Myocyte (in vitro differentiated cells): ENCODE measurements around the gene PRR29. TPM values are rescaled to one million over a fixed set of nuclear protein-coding genes. Genes with fewer than 3 reads are reported as not detected.

Experiments used
- DNase-seq: peaks from one replicate; pipeline ENCODE4 v3.0.0-alpha.2; 2012; ENCODE audit warnings: low read depth
- polyA plus RNA-seq: library from polyadenylated mRNA; unstranded; fragments of >200 nt; gene quantifications from one replicate; pipeline ENCODE4 v1.2.1, GENCODE V29; 2012; ENCODE audit warnings: missing spikeins
- total RNA-seq: library from RNA; depleted of rRNA; stranded (reverse); fragments of >200 nt; gene quantifications from 2 replicates; pipeline ENCODE4 v1.2.3, GENCODE V29; 2014

The PRR29 gene
- total RNA-seq, result 0.08 and 0.26 TPM in 2 replicates
- 0.06 TPM for polyA plus RNA-seq

- DNase-seq, result peak; percentile 71
Observed at GRCh38 chr17:63998050-63998720, at the start of gene PRR29. PRR29 (plus strand) TSS chr17:63998351; CDS start chr17:63998365, 14 bp downstream.

DNA sequence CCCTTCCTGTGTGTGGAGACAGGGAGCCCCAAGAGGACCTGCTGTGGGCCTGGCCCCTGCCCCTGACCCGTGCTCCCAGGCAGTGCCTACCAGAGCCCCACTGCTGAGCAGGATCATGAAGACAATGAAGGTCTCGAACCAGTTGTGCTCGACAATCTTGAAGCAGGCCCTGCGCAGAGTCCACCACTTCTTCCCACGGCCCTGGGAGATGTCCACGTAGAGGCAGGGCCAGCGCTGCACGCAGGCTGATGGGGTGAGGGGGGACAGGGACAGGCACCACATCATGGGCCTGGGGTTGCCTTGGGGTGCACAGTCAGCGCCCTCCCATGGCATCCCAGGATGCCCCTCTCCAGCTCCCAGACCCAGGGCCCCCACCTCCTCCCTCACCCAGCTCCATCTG is 49.6 kb upstream of the PRR29 start:
- DNase-seq, result no peak

GRCh38 chr17:63949576-63950250 is 48.4 kb upstream of the PRR29 start:
- peak; percentile 18 for DNase-seq

- DNase-seq, result no peak
Observed at GRCh38 chr17:63950940-63951907, 46.9 kb upstream of the PRR29 start.

GRCh38 chr17:63954402-63955063 is 43.6 kb upstream of the PRR29 start:
- DNase-seq, result peak; percentile 76

DNA sequence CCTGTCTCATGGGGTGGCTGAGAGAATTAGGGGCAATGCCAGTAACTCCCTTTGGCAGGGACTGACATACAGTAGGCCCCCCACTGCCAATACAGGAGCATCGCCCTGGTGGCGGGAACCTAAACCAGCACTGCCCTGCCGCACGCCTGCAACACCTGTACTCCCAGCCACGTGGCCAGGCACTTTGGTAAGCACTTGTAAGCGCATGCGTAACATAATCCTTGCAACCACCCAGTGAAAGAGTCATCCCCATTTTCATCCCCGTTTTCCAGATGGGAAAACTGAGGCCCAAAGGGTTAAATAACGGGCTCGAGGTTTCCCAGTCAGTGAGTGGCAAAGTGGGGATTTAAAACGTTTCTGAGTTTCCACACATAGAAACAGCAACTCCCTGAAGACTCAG is 42.9 kb upstream of the PRR29 start:
- no peak for DNase-seq

- no peak for DNase-seq
Observed at GRCh38 chr17:63955791-63956190, 42.4 kb upstream of the PRR29 start.

DNA sequence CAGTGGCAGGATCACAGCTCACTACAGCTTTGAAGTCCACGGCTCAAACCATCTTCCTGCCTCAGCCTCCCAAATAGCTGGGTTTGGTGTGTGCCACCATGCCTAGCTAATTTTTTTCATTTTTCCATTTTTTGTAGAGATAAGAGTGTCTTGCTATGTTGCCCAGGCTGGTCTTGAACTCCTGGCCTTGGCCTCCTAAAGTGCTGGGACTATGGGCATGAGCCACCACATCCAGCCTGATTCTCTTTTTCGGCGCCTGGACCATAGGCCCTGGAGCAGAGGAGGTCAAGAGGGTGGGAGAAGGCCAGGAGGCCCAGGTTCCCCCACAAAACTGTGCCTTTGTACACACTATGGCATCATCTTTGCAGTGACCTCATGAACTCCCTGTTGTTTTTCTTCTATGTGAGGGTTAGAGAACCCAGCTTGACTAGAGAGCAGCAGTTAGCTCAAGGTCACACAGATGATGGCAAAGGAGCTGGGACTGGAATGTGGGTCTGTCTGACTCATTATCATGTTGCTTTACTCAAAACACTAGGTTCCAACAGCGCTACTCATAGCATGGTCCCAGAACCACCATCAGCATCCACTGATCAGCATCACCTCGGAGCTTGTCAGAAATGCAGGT is 41.7 kb upstream of the PRR29 start:
- peak; percentile 40 for DNase-seq

DNA sequence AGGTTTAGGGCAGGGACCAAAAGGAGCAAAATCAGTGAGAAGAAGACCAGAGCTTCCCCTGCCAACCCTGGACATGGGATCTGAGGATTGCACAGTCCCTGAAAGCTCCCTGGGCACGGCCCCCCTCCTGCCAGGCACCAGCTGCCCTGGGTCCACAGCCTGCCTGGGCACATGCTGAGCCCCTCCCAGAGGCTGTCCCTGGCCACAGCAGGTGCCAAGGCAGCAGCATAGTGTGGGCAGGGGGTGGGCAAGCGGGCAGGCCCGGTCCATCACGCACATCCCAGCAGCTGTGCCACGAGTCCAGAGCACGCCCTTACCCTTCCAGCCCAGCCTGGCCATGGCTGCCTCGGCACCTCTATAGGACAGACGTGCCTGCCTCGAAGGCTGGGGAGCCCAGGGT is 38.1 kb upstream of the PRR29 start:
- peak; percentile 96 for DNase-seq

DNA sequence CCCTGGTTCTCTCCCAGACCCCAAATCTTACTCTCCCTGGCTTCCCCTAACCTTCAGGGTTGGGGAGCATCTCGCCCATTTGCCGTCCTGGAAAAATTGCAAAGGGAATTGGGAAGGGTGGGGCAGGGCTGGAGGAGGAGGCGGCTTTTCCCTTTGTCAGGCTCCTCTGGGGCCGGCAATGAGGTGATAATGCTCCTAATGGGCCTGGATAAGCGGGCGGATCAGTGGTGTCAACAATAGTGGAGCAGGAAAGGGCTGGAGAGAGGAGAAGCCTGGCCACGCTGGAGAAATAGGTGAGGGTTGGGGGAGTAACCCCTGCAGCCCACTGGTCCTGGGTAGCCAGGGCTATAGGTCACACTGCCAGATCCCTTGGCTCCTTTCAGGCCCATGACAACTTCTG is 37.7 kb upstream of the PRR29 start:
- DNase-seq, result no peak

GRCh38 chr17:63961355-63962212 is 36.6 kb upstream of the PRR29 start:
- peak; percentile 78 for DNase-seq

DNA sequence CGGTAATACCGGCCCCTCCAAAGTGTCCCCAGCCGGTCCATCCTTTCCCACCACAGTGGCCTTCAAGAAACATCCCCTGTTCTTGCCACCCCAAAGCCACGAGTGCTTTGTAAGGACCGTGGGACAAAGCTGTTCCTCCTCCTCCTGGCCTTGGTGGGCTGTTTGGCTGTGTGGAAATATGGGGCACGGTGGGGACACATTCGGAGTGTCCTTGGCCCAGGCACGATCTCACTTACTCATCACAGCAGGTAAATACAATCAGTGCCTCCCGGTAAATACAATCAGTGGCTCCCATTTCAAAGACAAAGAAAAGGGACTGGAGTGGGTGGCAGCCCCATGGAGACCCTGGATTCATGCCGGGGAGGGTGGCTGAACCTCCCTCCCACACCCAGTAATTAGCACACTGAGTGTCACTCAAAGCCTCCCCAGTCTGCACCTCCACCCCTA is 35.8 kb upstream of the PRR29 start:
- no peak for DNase-seq

- no peak for DNase-seq
Observed at GRCh38 chr17:63963123-63963522, 35.0 kb upstream of the PRR29 start.

DNA sequence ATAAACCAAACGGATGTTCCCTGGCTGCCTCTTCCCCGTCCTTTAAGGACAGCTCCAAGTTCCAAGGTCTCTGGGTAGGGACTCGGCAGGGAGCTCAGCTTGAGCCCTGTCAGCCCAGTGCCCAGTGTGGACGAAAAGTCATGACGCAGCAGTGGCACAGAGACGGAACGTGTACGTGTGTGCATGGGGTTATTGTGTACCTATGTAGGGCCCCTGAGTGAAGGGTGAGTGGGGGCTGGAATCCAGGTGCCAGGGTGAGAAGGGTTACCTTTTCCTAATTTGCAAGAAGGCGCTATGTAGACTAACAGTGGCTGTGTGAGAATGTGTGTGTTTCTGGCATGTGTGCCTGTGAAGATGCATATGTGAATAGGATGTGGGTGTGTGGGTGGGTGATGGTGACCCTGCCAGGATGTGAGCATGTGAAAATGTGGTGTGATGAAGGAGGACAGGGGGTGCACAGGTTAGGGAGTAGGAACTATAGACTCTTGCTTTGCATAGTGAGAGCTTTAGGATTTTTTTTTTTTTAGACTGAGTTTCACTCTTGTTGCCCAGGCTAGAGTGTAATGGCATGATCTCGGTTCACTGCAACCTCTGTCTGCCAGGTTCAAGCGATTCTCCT is 31.4 kb upstream of the PRR29 start:
- DNase-seq, result no peak

DNA sequence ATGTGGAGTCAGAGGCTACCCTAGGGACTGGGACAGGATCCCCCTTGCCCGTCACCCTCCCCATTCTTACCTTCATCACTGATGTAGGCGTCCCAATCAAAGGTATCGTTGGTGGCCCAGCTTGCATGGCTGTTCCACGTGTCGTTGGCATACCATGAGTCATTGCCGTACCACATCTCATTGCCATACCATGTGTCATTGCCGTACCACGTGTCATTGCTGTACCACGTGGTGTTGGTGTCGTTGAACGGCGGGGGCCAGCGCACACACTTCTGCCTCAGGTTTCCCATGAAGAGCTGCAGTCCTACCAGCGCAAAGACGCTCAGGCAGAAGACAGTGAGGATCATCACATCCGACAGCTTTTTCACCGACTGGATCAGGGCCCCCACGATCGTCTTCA is 30.2 kb upstream of the PRR29 start:
- DNase-seq, result no peak

DNA sequence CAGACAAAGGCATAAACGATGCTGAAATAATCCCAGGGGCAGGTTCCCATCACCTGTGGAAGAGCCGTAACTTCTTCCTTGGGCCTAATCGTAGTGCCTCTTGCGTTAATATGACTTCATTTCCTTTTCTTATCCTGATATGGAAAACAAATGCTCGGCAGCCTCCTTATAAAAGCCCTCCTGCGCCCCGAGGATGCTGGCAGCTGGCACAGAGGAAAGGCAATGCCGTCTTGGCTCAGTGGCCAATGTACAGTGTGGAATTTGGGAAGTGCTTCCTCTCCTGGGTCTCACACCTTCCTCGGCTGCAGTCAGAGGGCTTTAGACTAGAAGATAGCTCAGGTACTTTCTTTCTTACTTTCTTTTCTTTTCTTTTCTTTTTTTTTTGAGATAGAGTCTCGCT is 28.9 kb upstream of the PRR29 start:
- no peak for DNase-seq

DNA sequence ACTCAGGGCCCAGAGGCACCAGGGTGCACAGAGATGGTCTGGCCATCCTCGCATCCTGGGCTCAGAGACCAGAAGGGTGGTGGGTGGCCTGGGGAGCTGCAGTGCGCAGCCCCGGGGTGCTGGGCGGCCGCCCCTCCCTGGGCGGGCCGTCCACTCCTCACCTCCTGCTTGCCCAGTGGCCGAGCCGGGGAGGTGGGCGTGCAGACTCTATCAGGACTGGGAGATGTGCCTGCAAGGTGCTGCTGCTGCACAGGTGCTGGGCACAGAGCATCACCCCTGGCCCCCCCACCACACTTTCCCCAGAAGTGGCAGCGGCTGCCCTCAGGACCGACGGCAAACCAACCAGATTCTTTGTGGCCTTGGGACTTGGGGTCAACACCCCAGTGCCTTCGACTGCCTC is 25.4 kb upstream of the PRR29 start, which contains the start of gene SCN4A:
TSS of gene SCN4A (minus strand) at position 123 of the 400 bp plus-strand sequence. CDS start at position 46, 77 bp downstream.
- no peak for DNase-seq

GRCh38 chr17:63973247-63973646 is 24.9 kb upstream of the PRR29 start:
- no peak for DNase-seq

GRCh38 chr17:63973930-63974593 is 24.1 kb upstream of the PRR29 start:
- DNase-seq, result peak; percentile 92
